H1 (cell line): Measurements from ENCODE around the gene SNX32. TPM values are rescaled to one million over a fixed set of nuclear protein-coding genes. Genes with fewer than 3 reads are reported as not detected.

Experiments
- KDM5A ChIP-seq: fragments of 200-600 bp; IDR thresholded peaks from 2 replicates; pipeline ENCODE4 v1.7.1; 2012; ENCODE audit warnings: mild to moderate bottlenecking, low read length, inconsistent platforms, mixed read lengths
- NANOG ChIP-seq: IDR thresholded peaks from 2 replicates; pipeline ENCODE4 v1.6.1; 2011; ENCODE audit warnings: low read length, low read depth, mild to moderate bottlenecking, inconsistent platforms; ENCODE audit not compliant: insufficient read depth, poor library complexity, severe bottlenecking
- polyA plus RNA-seq, 7 experiments: library from polyadenylated mRNA; depleted of rRNA in 3 of 7; stranded (reverse) in 5 of 7; unstranded in 2 of 7; fragments of >200 nt in 5 of 7; fragments of 200-250 nt in 2 of 7; gene quantifications; 1 replicate in 5 of 7; 2 replicates in 1 of 7; 4 replicates in 1 of 7; pipeline versions ENCODE4 v1.2.1 to v1.2.3, GENCODE V29; 2011 to 2013; ENCODE audit warnings: missing spikeins in 2 of 7, mixed read lengths in 2 of 7
- total RNA-seq: library from RNA; stranded (reverse); fragmentation: NEBNext Ultra II Directional; extraction: Animal tissue kit (Norgen Biotek cat#: 25700); gene quantifications from 2 replicates; pipeline ENCODE4 v1.2.1, GENCODE V29; 2021

Gene SNX32
- total and polyA plus RNA-seq, 2 of the 8 experiments (the other 6 are each of a cell fraction or from before 2014, with no cell fraction given), result 0.76 to 2.2 TPM

DNA sequence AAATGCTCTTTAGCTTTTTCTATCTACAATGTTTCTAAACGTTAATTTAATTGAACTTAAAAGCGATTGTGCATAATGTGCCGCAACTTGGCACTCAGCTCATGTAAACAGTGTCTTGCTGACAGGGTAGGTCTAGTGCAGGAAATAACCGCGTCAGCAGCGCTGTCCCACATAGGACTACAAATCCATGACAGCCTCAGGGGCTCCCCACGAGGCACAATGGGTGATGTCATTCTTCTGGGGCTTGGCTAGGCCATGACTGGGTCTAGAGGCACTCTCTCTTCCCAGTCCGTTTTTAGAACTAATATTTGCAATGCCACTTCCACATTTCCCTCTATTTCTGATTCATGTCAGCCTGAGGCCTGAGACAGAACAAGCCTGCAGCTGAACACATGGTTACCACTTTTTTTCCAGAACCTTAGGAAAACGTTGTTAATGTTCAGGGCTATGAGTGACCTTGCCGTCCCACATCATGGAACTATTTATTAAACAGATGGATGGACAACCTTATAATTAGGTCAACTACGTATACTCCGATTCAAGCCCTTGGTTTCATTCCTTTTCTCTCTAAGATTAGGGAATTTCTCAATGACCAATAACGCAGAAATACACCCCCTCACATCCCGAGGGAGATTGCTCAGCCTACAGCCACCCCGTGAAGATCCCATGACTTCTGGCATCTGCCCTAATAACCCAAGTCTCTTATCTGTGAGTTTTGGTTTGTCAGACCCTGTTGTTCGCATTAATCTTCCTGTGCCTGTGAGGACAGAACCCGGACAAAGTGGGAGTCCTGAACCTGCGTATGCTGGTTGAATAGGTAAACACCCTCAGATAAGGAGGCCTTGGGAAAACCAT is 19.4 kb upstream of the SNX32 start (continued):
- TF ChIP-seq KDM5A, result no peak
- TF ChIP-seq NANOG, result no peak
